NCI-H69 (cell line): Measurements from ENCODE around the gene CAMK1.

Source experiments
- DNase-seq: peaks from one replicate; lab custom pipeline; 2025; lab: John Stamatoyannopoulos, UW

CAMK1 gene

GRCh38 chr3:9742560-9742959 lies 27.2 kb downstream of the CAMK1 start:
- DNase-seq: no peak

- no peak for DNase-seq
Observed at GRCh38 chr3:9739181-9739580, 30.6 kb downstream of the CAMK1 start.

GRCh38 chr3:9736831-9737230 lies 32.9 kb downstream of the CAMK1 start:
- DNase-seq: no peak

GRCh38 chr3:9732740-9733115 lies 37.0 kb downstream of the CAMK1 start:
- no peak for DNase-seq

- DNase-seq: peak; percentile 16
Observed at GRCh38 chr3:9732080-9732739, 37.5 kb downstream of the CAMK1 start.

- DNase-seq: peak; percentile 97
Observed at GRCh38 chr3:9731206-9732079, 38.3 kb downstream of the CAMK1 start, which contains the start of gene BRPF1. Gene BRPF1 (plus strand): TSS chr3:9731735. CDS start chr3:9734141, 2,406 bp downstream.

- DNase-seq: peak; percentile 82
Observed at GRCh38 chr3:9730657-9731205, 39.0 kb downstream of the CAMK1 start.

GRCh38 chr3:9729419-9729818 lies 40.3 kb downstream of the CAMK1 start:
- no peak for DNase-seq

- DNase-seq: no peak
Observed at GRCh38 chr3:9727743-9728142, 42.0 kb downstream of the CAMK1 start.

- DNase-seq: peak; percentile 56
Observed at GRCh38 chr3:9727041-9727595, 42.6 kb downstream of the CAMK1 start.

GRCh38 chr3:9725775-9726515 lies 43.8 kb downstream of the CAMK1 start:
- DNase-seq: no peak

GRCh38 chr3:9721700-9722060 lies 48.1 kb downstream of the CAMK1 start:
- DNase-seq: no peak

- DNase-seq: no peak
Observed at GRCh38 chr3:9721015-9721699, 48.6 kb downstream of the CAMK1 start.

GRCh38 chr3:9718118-9718517 lies 51.6 kb downstream of the CAMK1 start:
- DNase-seq: no peak

- DNase-seq: no peak
Observed at GRCh38 chr3:9717563-9717962, 52.2 kb downstream of the CAMK1 start.

- DNase-seq: no peak
Observed at GRCh38 chr3:9716801-9717555, 52.8 kb downstream of the CAMK1 start.

GRCh38 chr3:9715764-9716437 lies 53.8 kb downstream of the CAMK1 start:
- DNase-seq: peak; percentile 53

GRCh38 chr3:9715136-9715535 lies 54.6 kb downstream of the CAMK1 start:
- DNase-seq: no peak

GRCh38 chr3:9713142-9713541 lies 56.6 kb downstream of the CAMK1 start:
- no peak for DNase-seq

- no peak for DNase-seq
Observed at GRCh38 chr3:9712415-9712814, 57.3 kb downstream of the CAMK1 start.
